ENCODE results near the gene CSNK1E.
A peak's percentile ranks its signal among the peaks of the same experiment; 100 is the strongest.

The CSNK1E gene

DNA sequence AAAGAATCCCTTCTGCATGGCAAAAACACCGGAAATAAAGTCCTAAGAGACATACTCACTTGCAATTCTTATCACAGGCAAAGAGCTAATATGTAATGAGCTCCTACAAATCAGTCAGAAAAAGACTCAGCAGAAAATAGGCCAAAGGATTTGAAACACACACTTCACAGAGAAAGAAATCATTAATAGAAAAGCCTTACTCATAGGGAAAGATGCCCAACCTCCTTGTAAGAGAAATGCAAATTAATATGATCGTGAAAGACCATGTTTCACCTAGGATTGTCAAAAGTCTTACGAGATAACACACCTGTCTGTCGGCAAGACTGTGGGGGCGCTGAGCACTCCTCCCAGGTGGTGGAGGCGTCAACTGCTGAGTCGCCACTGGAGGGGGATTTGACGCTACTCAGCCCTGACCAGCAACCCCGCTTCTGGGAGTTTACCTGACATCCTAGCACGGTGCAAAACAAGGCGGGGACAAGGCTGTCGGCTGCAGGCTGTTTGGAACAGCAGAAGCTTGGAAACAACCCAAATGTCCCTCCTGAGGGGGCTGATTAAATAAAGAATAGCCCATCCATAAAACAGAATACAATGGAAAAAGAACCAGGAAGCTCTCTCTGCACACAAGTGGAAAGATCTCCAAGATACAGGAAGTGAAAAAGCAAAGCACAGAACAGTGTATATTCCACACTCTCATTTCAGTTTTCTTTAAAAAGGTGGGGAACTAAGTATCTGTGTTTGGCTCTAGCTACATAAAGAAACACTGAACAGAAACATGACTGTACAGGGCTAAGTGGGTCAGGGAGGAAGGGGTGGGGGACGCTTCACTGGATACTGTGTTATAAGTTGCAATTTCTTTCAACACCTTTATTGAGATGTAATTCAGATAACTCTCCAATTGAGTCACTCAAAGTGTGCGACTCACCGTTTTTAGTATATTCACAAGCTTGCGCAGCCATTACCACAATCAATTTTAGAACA, 11.5 kb downstream of the CSNK1E start:
- DNase-seq (ENCODE audit: low read depth), result no peak

DNA sequence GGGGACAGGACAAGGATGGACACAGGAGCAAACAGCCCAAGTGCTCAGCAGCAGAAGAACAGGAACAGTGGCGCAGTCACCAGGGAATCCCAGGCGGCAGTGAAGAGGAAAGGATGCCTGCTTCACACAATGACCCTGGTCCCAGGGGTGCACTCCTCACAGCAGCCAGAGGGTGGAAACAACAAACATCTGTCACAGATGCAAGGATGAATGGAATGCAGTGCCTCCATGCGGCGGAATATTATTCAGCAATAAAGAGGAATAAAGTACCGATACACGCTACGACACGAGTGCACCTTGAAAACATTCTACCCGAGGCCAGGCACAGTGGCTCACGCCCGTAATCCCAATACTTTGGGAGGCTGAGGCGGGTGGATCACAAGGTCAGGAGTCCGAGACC, 12.7 kb downstream of the CSNK1E start:
- no peak for DNase-seq (ENCODE audit: low read depth)

DNA sequence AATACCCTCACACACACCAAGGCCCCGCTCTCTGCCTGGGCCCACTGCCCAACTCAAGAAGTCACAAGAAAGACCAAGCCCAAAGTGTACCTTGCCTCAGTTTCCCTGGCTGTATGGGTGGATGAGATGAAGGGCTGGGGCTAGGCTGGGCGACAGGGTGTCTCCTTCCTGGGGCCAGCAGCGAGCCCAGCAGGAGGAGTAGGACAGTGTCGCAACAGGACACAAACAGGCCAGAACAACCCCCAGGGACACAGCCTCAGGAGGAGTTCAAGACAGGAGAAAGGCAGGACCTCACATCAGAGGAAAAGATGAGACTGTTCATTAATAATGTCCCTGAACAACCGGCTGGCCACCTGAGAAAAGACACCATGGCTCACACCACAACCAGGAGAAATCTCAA, 13.3 kb downstream of the CSNK1E start:
- DNase-seq (ENCODE audit: low read depth), result no peak

DNA sequence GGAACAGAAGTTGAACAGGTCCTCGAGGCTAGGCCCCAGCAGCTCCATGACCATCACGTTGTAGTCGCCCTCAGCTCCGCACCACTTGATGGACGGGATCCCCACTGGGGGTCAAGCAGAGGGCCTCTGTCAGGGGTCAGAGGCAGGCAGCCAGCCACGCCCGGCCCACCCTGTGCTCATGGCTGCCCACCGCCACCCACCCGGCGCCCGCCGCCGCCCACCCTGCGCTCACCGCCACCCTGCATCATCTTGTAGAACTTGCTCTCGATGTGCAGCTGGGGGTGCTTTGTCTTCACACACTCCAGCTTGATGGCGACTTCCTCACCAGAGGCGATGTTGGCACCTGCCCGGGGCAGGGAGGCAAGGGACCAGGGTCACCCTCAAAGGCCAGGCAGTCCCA, 14.3 kb downstream of the CSNK1E start:
- DNase-seq (ENCODE audit: low read depth), result no peak

DNA sequence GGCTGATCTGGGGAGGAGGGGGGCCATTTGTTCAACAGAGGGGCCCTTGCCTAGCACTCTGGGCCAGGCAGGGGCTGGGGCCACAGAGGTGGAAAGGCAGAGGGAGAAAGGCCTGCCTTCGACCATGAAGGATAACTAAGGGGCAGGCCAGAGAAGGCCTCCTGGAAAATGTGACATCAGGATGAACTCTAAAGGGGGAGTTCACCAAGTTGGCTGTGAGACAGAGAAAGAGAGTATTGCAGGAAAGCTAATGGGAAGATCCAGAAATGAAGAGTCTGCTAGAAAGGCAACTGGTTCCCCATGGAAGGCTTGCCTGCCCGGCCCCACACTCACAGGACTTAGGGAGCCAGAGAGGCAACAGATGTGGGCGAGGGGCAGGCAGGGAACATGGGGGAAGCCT, 16.3 kb downstream of the CSNK1E start:
- DNase-seq (ENCODE audit: low read depth), result no peak

DNA sequence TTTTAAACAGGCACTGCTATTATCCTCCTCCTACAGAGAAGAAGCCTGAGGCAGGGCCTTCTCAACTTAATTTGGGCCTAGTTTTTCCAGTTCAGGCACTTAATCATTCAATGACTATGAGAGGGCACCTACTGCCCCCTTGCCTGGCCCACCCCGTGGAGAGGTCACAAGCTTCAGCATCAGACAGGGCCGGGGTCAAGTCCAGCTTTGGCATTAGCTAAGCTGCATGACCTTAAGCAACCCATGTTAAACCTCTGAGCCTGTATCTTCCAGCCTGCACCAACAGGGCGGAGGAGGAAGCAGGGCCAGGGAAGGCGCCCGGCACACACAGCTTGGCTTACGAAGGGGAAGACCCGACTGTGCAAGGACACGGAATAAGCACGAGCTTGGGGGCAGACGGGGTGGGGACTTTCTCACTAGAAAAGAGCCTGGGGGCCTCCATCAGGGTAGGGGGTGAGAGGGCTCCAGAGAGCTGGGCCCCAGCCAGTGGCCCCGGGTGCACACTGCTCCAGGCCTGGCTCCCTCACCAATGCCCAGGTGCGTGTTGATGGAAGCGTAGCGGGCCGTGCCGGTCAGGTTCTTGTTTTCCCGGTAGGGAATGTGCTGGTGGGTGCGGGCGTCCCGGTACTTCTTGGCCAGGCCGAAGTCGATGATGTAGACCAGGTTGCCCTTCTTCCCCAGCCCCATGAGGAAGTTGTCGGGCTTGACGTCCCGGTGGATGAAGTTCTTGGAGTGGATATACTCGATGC, 16.9 kb downstream of the CSNK1E start:
- DNase-seq (ENCODE audit: low read depth), result no peak

DNA sequence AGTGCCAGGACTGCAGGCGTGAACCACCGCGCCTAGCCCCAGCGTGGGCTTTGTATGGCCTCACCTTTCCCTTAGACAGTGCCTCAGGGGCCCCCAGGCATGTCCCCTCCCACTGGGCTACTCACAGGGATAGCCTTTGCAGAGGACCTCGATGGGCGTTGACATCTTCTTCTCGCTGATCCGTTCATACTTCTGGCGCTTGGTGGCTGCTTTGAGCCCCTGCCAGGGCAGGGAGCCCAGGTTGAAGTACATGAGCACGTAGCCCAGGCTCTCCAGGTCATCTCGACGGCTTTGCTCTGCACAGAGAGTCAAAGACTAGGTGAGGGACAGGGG, 17.5 kb downstream of the CSNK1E start:
- DNase-seq (ENCODE audit: low read depth), result no peak

DNA sequence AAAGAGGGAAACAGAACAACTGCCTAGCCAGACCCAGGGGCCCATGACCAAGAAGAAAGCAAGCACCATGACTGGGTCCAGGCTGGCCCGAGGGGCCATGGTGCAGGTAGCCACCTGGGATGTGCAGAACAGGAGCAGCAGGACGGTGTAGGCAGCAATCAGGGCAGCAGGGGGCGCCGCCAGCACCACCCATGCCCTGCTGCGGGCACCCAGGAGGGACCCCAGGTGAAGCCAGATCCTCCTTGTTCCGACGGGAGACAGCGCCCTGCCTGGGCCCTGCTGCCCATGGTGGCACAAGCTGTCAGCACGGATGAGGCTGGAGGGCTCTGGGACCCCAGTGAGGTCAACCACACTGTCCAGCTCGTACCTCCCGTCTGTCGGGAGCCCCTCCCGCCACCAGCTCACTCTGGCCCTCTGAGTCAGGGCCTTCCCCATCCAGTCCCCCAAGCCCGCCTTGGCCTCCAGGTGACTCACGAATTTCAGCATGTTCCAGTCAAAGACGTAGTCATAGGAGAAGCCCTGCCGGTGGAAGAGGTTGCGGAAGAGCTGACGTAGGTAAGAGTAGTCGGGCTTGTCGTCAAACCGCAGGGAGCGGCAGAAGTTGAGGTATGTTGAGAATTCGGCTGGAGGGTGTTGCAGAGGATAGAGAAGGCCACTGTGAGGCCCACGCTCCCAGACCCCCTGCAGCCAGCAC, 18.8 kb downstream of the CSNK1E start:
- DNase-seq (ENCODE audit: low read depth), result no peak

DNA sequence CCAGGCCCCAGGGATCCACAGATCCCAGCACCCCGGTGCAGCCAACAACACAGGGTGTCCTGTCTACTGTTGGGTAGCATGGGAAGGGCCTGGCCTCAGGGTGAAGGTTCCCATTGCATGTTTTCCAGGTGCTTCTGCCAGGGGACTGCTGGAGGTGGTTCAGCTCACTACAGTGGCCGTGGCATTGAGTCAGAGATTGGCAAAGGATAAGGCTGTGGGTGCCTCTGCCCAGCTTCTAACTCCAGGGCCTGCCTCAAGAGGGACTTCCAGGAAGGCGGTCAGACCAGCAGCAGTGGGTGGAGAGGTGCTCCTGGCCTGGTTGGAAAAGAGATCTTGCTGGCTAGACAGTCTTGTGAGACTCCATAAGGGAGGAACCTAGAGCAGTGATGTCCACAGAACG, 20.9 kb downstream of the CSNK1E start:
- DNase-seq (ENCODE audit: low read depth), result no peak

DNA sequence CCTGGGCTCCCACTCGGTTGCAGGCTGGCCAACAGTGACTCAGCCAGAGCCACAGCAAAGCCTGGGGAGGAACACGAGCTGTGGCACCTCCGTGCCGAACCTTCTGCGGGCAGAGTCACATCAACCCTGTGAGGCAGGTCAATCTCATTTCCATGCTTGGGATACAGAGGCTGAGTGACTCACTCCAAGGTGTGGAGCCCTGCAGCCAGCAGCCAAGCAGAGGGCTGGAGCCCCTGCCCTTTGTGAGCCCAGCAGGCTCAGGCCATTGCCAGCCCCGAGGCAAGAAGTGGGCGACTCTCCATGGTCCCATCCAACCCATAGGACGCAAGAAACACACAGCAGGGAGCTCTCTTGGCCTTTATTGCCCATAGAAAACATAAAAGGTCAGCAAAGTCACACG, 21.4 kb downstream of the CSNK1E start:
- DNase-seq (ENCODE audit: low read depth), result no peak

DNA sequence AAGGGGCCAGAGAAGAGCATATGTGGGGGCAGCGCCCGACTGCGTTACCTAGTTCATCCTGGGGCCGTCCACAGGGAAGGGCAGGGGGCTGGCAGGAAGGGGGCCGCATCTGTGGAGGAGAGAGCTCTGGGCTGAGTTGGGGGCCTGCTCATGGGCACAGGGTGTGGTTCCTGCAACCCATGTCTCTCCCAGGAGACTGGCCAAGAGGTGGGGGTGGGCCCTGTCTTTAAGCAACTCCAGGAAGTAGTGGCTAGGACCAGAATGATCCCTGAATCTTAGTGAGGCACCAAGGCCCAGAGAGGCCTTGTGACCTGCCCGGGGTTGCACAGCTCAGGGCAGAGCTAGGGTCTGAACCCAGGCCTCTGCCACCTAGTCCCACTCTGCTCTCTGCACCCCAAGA, 21.9 kb downstream of the CSNK1E start:
- DNase-seq (ENCODE audit: low read depth), result no peak

DNA sequence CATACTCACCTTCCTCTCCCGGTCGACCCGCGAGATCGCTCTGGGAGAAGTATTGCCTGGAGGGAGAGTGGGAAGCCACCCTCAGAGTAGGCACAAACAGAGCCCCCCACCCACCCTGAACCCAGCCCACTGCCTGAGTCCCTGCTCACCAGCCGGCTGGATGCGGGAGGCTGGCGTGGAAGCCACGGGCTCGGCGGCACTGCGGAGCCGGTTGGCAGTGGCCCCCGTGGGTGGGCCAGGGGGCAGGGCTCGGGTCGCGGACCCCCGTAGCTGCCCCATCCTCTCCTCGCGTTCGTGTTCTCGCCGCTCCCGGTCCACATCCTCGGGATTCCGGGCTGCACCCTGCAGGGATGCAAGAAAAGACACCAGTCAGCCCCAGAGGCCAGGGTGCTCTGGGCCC, 23.0 kb downstream of the CSNK1E start:
- DNase-seq (ENCODE audit: low read depth), result no peak

DNA sequence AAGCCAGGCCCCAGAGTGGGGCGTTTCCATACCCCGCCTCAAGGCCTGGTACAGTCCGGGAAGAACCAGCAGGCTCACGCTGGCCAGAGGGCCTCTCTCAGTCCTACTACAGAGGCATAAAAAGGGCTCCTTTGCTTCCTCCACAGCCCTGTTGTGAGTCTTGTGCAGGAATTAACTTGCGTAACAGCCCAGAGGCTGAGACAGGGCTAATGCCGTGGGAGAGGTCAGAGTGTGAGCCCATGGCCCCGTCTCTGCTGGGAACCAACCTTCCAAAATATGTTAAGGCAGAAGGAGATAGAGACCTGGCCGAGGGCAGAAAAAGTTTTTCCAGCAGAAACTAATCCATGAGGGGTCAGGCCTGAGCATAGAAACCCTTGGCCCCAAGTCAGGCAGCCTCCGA, 24.5 kb downstream of the CSNK1E start:
- DNase-seq (ENCODE audit: low read depth), result no peak

DNA sequence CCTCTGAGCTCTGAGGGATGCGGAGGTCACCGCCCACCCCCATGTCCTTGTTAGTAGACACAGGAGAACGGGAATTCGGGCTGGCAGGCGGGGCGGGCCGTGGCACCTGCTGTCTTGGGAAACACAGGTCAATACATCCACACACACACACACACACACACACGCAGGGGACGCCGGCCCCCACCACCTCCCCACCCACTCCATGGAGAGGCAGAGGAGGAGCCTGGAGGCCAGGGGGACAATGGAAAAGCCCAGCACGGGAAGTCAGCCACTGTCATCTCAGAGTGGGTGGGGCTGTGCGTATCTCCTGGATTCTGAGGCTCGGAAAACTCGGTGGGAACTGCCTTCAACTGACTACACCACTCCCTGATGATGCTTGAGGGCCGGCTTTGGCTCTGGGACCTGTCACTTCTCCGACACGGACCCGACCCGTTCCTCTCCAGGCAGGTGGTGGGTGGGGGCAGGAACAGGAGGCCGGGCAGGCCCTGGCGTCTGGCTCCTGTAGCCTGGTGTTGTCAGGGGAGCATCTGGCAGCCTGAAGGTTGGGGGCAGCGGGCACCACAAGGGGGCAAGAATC, 25.9 kb downstream of the CSNK1E start:
- DNase-seq (ENCODE audit: low read depth), result no peak

DNA sequence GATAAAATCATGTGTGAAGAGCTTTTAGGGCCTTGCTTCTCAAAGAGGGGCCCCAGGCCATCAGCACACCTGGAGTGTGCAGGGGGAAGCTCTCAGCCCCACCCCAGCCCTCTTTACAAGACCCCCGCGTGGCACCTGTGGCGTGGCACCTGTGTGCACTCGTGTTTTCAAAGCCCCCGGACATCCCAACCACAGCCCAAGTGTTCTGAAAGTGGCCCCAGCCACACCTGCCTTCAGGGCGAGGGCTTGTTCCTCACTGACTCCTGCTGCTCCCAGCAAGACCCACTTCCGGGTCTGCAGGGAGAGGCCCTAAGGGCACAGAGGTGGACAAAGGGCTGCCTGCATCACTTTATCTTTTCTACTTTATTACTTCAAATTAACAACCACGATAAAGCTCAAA, 26.9 kb downstream of the CSNK1E start:
- DNase-seq (ENCODE audit: low read depth), result no peak

DNA sequence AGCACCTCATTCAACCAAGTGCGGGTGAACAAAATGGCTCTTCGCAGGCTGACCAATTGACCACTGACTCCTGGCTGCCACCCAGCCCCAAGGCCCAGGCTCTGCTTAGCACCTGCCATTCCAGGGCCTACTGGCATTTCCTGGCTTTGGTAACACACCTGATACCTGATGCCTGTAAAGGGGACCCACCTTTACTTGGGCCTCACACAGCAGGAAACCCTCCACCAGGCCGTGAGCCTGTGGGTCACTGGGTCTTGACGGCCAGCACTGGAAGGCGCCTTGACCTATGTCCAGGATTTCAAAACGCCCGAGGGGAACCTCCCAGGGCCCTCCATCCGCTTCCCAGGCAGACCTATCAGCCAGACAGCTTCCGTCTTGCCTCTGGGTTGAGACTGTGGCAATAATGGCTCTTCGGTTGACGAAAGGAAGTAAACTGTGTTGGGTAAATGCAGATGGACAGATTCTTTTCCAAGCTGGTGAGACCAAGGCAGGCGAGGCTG, 27.6 kb downstream of the CSNK1E start:
- DNase-seq (ENCODE audit: low read depth), result no peak

DNA sequence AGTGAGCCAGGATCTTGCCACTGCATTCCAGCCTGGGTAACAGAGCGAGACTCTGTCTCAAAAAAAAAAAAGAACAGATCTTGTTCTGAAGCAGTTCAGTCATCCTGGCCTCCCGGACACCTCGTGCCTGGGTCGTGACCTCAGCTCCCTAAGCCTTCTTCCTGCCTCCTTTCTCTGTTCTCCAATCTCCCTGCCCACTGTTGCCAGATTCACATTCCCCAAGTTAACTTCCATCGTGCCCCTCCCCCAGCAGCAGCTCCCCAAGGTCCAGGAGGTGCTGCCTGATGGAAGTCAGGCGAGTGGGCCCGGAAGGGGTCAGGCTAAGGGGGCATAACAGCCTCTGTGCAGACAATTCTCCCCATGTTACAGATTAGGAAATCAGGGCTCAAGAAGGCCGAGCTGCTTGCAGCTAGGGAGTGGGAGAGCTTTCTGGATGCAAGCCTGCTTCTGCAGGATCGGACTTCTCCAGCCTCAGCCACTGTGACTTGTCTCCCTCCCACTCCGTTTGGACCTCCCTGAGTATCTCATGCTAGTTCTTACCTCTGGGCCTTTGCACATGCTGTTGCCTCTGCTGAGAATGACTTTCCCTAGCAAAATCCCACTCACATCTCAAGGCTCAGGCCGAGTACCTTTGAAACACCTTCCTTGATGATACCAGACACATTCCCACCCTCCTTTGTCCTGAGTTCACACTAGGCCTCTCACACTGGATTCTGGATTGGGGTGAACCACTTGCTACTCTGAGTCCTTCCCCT, 30.1 kb downstream of the CSNK1E start:
- DNase-seq (ENCODE audit: low read depth), result no peak

DNA sequence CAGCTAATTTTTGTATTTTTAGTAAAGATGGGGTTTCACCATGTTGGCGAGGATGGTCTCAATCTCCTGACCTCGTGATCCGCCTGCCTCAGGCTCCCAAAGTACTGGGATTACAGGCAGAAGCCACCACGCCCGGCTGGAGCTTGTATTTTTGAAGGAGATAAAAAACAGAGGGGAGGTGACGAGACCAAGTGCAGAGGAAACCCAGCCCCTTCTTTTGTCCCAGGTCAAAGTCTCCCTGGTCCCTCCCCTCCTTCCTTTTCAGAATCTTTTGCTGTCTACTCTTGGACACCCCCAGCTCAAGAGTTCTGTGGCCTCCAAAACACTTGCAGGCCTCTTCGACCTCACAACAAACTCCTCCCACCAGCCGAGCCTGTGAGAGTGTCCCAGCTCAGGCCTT, 32.2 kb downstream of the CSNK1E start:
- DNase-seq (ENCODE audit: low read depth), result no peak

DNA sequence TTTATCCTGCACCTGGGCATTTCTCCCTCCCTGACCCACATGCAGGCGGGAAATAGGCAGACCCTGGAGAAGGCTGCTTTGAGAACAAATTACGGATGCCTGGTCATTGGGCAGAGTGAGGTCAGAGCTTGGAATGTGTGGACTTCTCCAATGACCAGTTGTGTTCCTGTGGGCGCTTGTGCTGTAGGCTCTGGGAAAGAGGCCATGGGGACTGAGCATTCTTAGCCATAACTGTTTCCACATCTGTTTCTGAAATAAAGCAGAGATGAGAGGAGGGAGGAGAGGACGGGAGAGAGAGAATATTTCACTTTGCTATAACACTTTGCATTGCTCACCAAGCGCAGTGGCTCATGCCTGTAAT, 33.2 kb downstream of the CSNK1E start:
- DNase-seq (ENCODE audit: low read depth), result peak; percentile 92

DNA sequence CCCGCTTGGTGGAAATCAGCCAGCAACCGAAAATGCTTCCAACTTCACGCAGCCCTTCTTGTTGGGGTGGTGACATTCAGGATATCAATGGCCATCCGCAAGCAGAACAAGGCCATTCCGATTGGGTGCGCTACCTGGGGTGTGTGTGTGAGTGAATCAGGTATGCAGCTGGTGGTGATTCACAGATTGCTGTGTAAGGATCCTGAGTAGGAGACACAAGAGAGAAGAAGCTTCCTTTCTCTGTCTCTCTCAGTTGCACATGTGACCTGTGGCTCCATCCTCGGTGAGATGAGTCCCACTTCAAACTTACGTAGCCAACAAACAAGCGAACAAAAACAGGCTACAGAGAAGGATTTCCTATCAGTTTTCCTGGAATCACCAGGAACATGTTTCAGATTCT, 34.8 kb downstream of the CSNK1E start:
- DNase-seq (ENCODE audit: low read depth), result no peak

DNA sequence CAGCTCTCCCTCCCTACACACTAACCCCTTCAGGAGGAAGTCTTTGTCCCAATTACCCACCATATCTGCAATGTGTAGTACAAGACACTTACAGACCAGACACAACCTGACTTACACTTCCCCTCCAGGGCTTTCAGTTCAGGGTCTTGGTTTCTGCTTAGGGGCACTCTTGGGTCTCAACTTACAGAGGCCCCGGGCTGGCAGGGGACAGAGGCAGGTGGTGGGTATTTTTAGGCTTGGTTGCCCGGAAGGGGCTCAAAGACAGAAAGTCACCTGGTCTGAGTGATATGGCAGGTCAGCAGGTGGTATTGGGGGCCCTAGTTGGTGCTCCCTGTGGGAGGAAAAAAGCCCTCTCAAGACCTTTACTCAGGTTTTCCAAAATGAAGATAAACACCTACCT, 41.1 kb downstream of the CSNK1E start:
- DNase-seq (ENCODE audit: low read depth), result no peak
